ENCODE measurements around the gene LRRC9.

LRRC9 gene

GRCh38 chr14:60051721-60052221 lies 131.8 kb downstream of the LRRC9 start:
- TF ChIP-seq CTCF (IDR thresholded peaks at IDR 0.05; ENCODE audit: low read depth, low read length), result no peak
- Histone ChIP-seq H3K36me3 (no peaks in the 10 kb centered on the region), H3K27me3 (ENCODE audit: insufficient read depth, low read depth, severe bottlenecking) (no peaks in the 10 kb centered on the region), H3K4me3 (ENCODE audit: low read depth, low read length) (no peak overlapping the region), H3K9me3 (ENCODE audit: severe bottlenecking) (no peaks in the 10 kb centered on the region), H3K27ac (no peak overlapping the region)
- no peak for DNase-seq

- no peak for TF ChIP-seq CTCF (IDR thresholded peaks at IDR 0.05; ENCODE audit: low read depth, low read length)
- no peaks in the 10 kb centered on the region for H3K27me3 ChIP-seq (ENCODE audit: insufficient read depth, low read depth, severe bottlenecking)
- H3K27ac ChIP-seq, result no peak overlapping the region
- H3K9me3 ChIP-seq (ENCODE audit: severe bottlenecking), result no peaks in the 10 kb centered on the region
- no peaks in the 10 kb centered on the region for H3K36me3 ChIP-seq
- no peak overlapping the region for H3K4me3 ChIP-seq (ENCODE audit: low read depth, low read length)
- DNase-seq, result no peak
Observed at GRCh38 chr14:60058087-60058486, 138.1 kb downstream of the LRRC9 start.

- H3K27me3 ChIP-seq (ENCODE audit: insufficient read depth, low read depth, severe bottlenecking), result no peaks in the 10 kb centered on the region
- TF ChIP-seq CTCF (IDR thresholded peaks at IDR 0.05; ENCODE audit: low read depth, low read length), result no peak
- no peak for DNase-seq
- H3K9me3 ChIP-seq (ENCODE audit: severe bottlenecking), result no peaks in the 10 kb centered on the region
- no peaks in the 10 kb centered on the region for H3K36me3 ChIP-seq
- no peak overlapping the region for H3K4me3 ChIP-seq (ENCODE audit: low read depth, low read length)
- no peak overlapping the region for H3K27ac ChIP-seq
Observed at GRCh38 chr14:60061371-60061770, 141.4 kb downstream of the LRRC9 start.

- TF ChIP-seq CTCF (IDR thresholded peaks at IDR 0.05; ENCODE audit: low read depth, low read length), result no peak
- DNase-seq, result no peak
- H3K27me3 ChIP-seq (ENCODE audit: insufficient read depth, low read depth, severe bottlenecking), result no peaks in the 10 kb centered on the region
- H3K9me3 ChIP-seq (ENCODE audit: severe bottlenecking), result no peaks in the 10 kb centered on the region
- H3K36me3 ChIP-seq, result no peaks in the 10 kb centered on the region
- no peak overlapping the region for H3K4me3 ChIP-seq (ENCODE audit: low read depth, low read length)
- H3K27ac ChIP-seq, result no peak overlapping the region
Observed at GRCh38 chr14:60064491-60065072, 144.6 kb downstream of the LRRC9 start.

GRCh38 chr14:60067882-60068281 lies 147.9 kb downstream of the LRRC9 start:
- Histone ChIP-seq H3K4me3 (ENCODE audit: low read depth, low read length) (no peak overlapping the region), H3K27ac (no peak overlapping the region), H3K27me3 (ENCODE audit: insufficient read depth, low read depth, severe bottlenecking) (no peaks in the 10 kb centered on the region), H3K36me3 (no peaks in the 10 kb centered on the region), H3K9me3 (ENCODE audit: severe bottlenecking) (no peaks in the 10 kb centered on the region)
- no peak for TF ChIP-seq CTCF (IDR thresholded peaks at IDR 0.05; ENCODE audit: low read depth, low read length)
- DNase-seq, result no peak

GRCh38 chr14:60079723-60080122 lies 159.8 kb downstream of the LRRC9 start:
- no peak overlapping the region for H3K27ac ChIP-seq
- H3K36me3 ChIP-seq, result no peaks in the 10 kb centered on the region
- TF ChIP-seq CTCF (IDR thresholded peaks at IDR 0.05; ENCODE audit: low read depth, low read length), result no peak
- H3K27me3 ChIP-seq (ENCODE audit: insufficient read depth, low read depth, severe bottlenecking), result no peaks in the 10 kb centered on the region
- H3K9me3 ChIP-seq (ENCODE audit: severe bottlenecking), result peaks cover 3% of the 10 kb centered on the region
- H3K4me3 ChIP-seq (ENCODE audit: low read depth, low read length), result no peak overlapping the region
- DNase-seq, result no peak

Data from WERI-Rb-1 (cell line).